Stomach (tissue), 4 donors: Measurements from ENCODE around the gene ARFIP1.

Experiments
- CTCF ChIP-seq, 7 experiments: fragments of 450-650 bp in 4 of 7; fragments of 200-600 bp in 3 of 7; sonication (generic) in 3 of 7; IDR thresholded peaks; one replicate each; pipeline ENCODE4 v1.5.1; 2016 to 2019; ENCODE audit warnings: antibody characterized with exemption in 7 of 7, control low read depth in 2 of 7, mild to moderate bottlenecking in 1 of 7
- EP300 ChIP-seq: sonication (generic); formaldehyde crosslinking; IDR thresholded peaks from one replicate; pipeline ENCODE4 v1.6.1; 2017; ENCODE audit warnings: antibody characterized with exemption
- POLR2A ChIP-seq, 4 donors: fragments of 450-650 bp; IDR thresholded peaks; one replicate each; pipeline ENCODE4 v1.6.1; 2016; ENCODE audit warnings: antibody characterized with exemption in 4 of 4, control low read depth in 2 of 4, mild to moderate bottlenecking in 1 of 4, moderate library complexity in 1 of 4
- POLR2AphosphoS5 ChIP-seq, 3 donors: sonication (generic); formaldehyde crosslinking; IDR thresholded peaks; one replicate each; pipeline ENCODE4 v1.6.1; 2016; ENCODE audit warnings: antibody characterized with exemption in 3 of 3

GRCh38 chr4:152936446-152937335, 156.9 kb downstream of the ARFIP1 start:
- no peak for TF ChIP-seq CTCF (IDR thresholded peaks at IDR 0.05)
- TF ChIP-seq POLR2A (IDR thresholded peaks at IDR 0.05), result no peak
- no peak for TF ChIP-seq EP300
- TF ChIP-seq POLR2AphosphoS5 (IDR thresholded peaks at IDR 0.05), result no peak
